K562 (cell line): Measurements from ENCODE around the gene SSH3. TPM values are rescaled to one million over a fixed set of nuclear protein-coding genes. Genes with fewer than 3 reads are reported as not detected.

Source experiments
- RREB1 ChIP-seq: fragments of 250-450 bp; sonication (Bioruptor Pico); IDR thresholded peaks from 2 replicates; pipeline ENCODE4 v1.4.0; 2020
- polyA plus RNA-seq, 8 experiments: library from polyadenylated mRNA; depleted of rRNA in 4 of 8; stranded (reverse) in 5 of 8; unstranded in 3 of 8; fragments of >200 nt; fragmentation: Nextera tagmentation in 2 of 8; fragmentation: Illumina TruSeq in 1 of 8; extraction: Ambion mirVana in 2 of 8; extraction: Trizol in 1 of 8; gene quantifications; 2 replicates each; pipeline versions ENCODE4 v1.2.1 to v1.2.3, GENCODE V29; 2011 to 2014; ENCODE audit warnings: inconsistent platforms in 1 of 8, missing spikeins in 1 of 8
- total RNA-seq, 7 experiments: library from RNA; depleted of rRNA in 6 of 7; stranded (reverse); fragments of >200 nt in 6 of 7; fragmentation: Illumina TruSeq in 2 of 7; extraction: Trizol in 2 of 7; gene quantifications; 2 replicates each; pipeline versions ENCODE4 v1.2.1 to v1.2.3, GENCODE V29; 2011 to 2021; ENCODE audit warnings: low replicate concordance in 1 of 7

Gene SSH3
- total and polyA plus RNA-seq, 9 of the 15 experiments (the other 6 are each of a cell fraction or from before 2014, with no cell fraction given): 0.07 to 1.0 (median 0.24) TPM; not detected in 3

- no peak for TF ChIP-seq RREB1 (CRISPR knock-in tag)
Measured at GRCh38 chr11:67266449-67267187, 36.7 kb upstream of the SSH3 start, which contains the start of gene GRK2 (continued).
